Fibroblast of mammary gland (primary cell): Measurements from ENCODE around the gene FBXO36.

Experiments used
- DNase-seq: peaks from one replicate; pipeline ENCODE4 v3.0.0-alpha.2; 2010; ENCODE audit warnings: low read depth
- H3K4me3 ChIP-seq: 2 replicates; pipeline ENCODE4 v1.5.1; 2011; ENCODE audit warnings: low read depth, mild to moderate bottlenecking, low read length, moderate library complexity; ENCODE audit not compliant: control insufficient read depth
- CTCF ChIP-seq: conservative IDR thresholded peaks from 2 replicates; pipeline ENCODE4 v1.5.1; 2011; ENCODE audit warnings: low read depth, low read length, inconsistent platforms; ENCODE audit not compliant: control insufficient read depth, insufficient read depth

Gene FBXO36

DNA sequence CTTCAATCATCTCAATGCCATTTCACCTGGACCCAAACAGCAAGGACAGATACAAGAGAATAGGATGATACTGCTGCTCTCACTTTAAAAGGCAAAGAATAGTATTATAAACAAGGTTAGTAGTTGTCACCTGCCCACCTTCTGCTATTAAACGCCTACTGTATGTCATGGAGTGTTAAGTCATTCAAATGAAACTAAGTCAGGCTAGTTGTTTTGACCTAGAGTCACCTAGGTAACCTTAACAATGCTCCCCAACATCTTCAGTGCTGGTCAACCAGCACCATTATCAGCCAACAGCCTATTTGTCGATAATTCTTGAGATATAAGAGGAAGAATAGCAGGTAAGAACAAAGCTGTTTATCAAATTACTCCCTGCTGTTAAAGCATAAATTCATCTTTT is 39.7 kb upstream of the FBXO36 start:
- DNase-seq = no peak
- H3K4me3 ChIP-seq = no peak overlapping the region
- TF ChIP-seq CTCF = no peak

- no peak for TF ChIP-seq CTCF
- H3K4me3 ChIP-seq = no peak overlapping the region
- no peak for DNase-seq
These were observed 37.3 kb upstream of the FBXO36 start for GRCh38 chr2:229884775-229885699.

DNA sequence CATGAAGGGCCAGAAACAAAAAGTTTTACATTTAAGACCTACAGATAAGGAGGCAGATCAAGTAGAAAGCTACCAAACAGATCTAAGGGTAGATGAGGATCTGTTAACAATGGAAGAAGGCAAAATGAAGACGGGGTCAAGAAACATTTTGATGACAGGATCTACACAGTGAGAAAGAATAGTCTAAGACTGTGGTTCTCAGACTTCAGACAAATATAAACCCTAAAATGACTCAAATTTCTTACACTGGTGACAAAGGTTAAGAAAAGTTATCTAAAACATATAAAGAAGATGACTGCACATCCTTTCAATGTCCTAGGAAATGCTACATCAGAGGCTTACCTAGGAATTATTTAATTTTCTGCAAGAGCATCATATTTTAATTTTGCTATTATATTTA is 34.9 kb upstream of the FBXO36 start:
- no peak overlapping the region for H3K4me3 ChIP-seq
- TF ChIP-seq CTCF = no peak
- DNase-seq = no peak

DNA sequence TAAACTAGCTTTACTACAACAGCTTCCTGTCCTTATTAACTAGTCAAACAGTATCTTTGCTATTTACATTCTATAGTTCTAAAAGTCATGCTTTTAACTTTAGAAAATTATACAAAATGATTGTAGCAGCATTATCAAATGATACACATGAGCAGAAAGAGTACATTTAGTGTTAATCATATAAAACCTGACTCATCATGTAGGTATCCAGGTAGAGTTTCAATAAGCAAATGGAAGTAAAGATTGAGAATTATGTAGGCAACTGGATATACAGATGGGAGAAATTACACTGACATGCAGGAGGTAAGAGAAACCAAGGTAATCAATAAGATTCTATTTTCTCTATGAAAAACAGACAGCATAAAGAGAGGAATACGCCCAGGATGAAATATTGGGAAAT is 34.3 kb upstream of the FBXO36 start:
- DNase-seq = no peak
- no peak overlapping the region for H3K4me3 ChIP-seq
- TF ChIP-seq CTCF = no peak

- DNase-seq = no peak
- no peak for TF ChIP-seq CTCF
- no peak overlapping the region for H3K4me3 ChIP-seq
These were observed 33.3 kb upstream of the FBXO36 start for GRCh38 chr2:229889023-229889422.

DNA sequence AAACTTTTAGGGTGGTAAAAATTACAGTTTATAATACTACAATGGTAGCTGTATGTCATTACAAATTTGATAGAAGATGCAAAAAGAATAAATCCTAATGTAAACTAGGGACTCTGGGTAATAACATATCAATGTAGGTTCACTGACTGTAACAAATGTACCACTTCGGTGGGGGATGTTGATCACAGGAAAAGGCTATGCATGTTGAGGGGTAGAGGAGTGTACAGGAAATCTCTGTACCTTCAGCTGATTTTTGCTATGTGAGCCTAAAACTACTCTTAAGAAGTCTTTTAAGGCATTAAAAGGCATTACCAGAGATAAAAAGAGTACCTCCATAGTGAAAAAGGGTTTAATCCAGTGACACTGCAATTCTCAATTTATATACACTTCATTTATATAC is 25.4 kb upstream of the FBXO36 start:
- H3K4me3 ChIP-seq = no peak overlapping the region
- TF ChIP-seq CTCF = no peak
- DNase-seq = no peak
